ENCODE measurements around the gene VIPR2.

GRCh38 chr7:159014297-159015062 lies 130.2 kb downstream of the VIPR2 start:
- TF ChIP-seq POLR2A (IDR thresholded peaks at IDR 0.05) (no peak), CTCF (IDR thresholded peaks at IDR 0.05) (no peak)
